HG03571 (cell line): Measurements from ENCODE around the gene EIF5B.

Experiments
- ATAC-seq: cut with Tn5 transposase; IDR thresholded peaks from one replicate; pipeline ENCODE4 v1.9.1; 2021; ENCODE audit not compliant: unreplicated experiment

The EIF5B gene

DNA sequence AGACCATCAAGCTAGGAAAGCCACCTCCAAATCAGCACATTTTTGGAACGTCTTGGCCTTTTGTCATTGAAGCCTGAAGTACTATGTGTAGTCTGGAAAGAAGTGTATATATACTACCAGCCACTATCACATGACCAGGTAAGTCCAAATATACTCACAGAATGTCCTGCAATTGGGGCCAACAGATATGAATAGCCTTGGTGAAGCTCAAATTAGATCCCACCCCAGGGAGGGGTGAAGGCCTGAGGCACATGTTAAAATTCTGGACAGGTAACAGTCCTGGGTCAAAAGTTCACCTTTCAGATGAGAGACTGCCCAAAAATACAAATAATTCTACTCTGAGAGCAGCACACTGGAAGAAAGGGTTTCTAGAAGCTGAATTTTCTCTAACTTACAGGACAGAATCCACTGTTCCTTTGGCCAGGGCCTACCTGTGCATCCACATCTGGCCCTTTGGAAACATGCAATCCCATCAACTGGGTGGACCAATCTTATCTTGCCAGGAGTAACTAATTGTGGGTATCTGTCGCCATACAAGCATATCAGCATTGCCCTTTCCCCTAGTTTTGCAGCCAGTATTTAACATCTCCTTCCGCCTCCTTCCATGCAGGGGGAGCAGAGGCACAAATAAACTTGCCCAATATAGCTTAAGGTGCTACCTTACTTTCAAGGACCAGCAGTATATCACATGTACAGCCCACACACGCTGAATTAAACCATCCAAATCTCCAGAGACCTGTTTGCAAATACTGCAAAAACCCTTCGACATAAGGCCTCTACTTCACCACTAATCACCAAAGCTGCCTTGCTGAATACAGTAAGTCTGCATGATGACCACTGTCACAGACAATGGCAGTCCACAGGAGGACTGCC is 67.8 kb downstream of the EIF5B start:
- no peak for ATAC-seq

DNA sequence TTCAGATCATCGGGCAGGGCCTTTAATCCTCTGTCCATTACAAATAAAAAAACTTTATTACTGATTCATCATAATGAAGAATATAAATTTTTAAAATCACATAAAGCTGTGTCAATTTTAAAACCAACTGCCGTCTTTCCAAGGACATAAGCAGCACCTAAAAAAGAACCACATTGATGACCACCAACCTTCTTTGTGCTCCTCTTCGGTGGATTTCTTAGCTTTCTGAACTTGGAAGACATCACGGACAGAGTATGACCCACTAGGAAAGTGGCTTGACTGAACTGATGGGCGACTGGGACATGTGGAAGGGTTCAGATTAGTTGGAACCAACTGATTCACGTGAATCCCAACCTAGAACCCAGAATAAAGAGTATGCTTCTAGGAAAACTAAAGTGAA is 68.9 kb downstream of the EIF5B start:
- ATAC-seq, result no peak

- no peak for ATAC-seq
Measured at GRCh38 chr2:99410276-99410675, 73.1 kb downstream of the EIF5B start.

GRCh38 chr2:99414566-99414965 is 77.4 kb downstream of the EIF5B start:
- no peak for ATAC-seq

DNA sequence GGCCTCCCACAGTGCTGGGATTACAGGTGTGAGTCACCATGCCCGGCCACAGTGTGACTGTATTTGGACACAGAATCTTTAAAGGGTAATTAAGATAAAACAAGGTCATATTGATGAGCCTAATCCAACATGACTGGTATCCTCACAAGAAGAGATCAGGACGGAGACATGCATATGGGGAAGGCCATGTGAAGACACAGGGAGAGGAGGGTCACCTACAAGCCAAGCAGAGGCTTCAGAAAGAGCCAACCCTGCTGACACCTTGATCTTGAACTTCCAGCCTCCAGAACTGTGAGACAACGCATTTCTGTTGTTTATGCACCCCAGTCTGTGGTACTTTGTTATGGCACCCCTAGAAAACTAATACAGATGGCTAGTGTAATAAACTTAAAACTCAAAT is 80.2 kb downstream of the EIF5B start:
- no peak for ATAC-seq

DNA sequence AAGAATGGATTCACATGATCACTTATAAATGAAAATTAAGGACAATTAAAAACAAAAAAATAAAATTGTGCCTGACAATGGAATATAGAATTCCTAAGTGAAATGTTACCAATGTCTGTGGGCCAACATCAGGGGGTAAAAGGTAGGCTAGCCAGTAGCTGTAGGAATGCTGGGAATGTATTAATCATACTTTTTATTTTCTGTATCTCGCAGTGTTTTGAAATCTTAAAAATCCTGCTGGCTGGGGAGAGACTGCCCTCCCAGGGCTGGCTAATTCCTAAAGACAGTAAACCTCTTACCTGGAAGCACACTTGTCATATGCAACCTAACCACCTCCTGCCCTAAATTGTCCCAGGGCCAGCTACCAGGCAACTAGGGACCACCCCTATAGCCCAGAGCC is 82.8 kb downstream of the EIF5B start:
- ATAC-seq, result no peak

GRCh38 chr2:99420751-99421299 is 83.6 kb downstream of the EIF5B start:
- no peak for ATAC-seq

DNA sequence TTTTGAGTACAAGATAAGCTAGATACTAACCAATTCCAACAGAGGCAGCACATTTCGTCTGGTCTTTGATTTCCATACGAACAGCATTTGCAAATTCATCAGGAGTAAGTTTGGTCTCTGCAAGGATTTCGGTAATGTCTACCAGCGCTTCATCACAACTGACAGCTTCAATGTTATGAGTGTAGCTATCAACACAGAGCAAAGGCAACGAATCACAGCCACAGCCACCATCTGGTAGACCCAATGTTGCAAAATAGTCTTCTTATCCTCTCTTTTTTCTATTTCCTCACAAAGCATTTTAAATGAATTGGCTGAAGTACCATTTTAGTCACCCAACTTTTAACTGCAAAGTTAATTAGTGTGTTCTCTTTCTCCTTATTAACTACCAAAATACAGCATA is 84.3 kb downstream of the EIF5B start:
- no peak for ATAC-seq

- no peak for ATAC-seq
Measured at GRCh38 chr2:99422599-99422998, 85.4 kb downstream of the EIF5B start.

GRCh38 chr2:99424371-99424770 is 87.2 kb downstream of the EIF5B start:
- no peak for ATAC-seq

- ATAC-seq, result no peak
Measured at GRCh38 chr2:99425022-99425421, 87.8 kb downstream of the EIF5B start.

GRCh38 chr2:99430614-99431291 is 93.6 kb downstream of the EIF5B start:
- ATAC-seq, result no peak

GRCh38 chr2:99431587-99432275 is 94.5 kb downstream of the EIF5B start:
- no peak for ATAC-seq

GRCh38 chr2:99433340-99433739 is 96.2 kb downstream of the EIF5B start:
- ATAC-seq, result no peak

GRCh38 chr2:99436874-99437273 is 99.7 kb downstream of the EIF5B start:
- no peak for ATAC-seq

DNA sequence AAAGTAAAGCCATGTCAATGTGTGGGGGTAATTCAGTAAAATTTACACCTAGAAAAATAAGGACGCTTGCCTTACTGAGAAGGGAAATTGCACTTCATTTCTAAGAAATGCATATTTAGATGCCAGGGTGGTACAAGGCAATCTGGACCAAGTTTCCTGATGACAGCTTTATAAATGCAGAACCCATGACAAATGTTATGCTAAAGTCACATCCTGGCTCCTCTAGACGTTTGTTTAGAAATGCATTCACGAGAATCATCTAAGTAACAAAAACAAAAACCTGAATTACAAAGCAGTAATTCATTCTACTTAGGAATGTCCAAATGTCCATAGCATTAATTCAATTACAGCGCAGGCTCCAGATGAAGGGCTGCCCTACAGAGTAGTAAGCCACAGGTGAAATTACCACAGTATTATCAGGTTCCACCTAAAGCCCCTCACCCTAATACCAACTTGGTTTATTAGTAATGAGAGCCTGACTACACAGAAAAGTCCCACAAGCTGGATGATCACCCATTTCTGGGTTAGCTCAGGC is 102.8 kb downstream of the EIF5B start:
- ATAC-seq, result no peak

GRCh38 chr2:99442837-99443236 is 105.6 kb downstream of the EIF5B start:
- no peak for ATAC-seq

GRCh38 chr2:99444222-99444621 is 107.0 kb downstream of the EIF5B start:
- ATAC-seq, result no peak

GRCh38 chr2:99445065-99445464 is 107.9 kb downstream of the EIF5B start:
- ATAC-seq, result no peak

GRCh38 chr2:99448556-99448955 is 111.4 kb downstream of the EIF5B start:
- no peak for ATAC-seq

DNA sequence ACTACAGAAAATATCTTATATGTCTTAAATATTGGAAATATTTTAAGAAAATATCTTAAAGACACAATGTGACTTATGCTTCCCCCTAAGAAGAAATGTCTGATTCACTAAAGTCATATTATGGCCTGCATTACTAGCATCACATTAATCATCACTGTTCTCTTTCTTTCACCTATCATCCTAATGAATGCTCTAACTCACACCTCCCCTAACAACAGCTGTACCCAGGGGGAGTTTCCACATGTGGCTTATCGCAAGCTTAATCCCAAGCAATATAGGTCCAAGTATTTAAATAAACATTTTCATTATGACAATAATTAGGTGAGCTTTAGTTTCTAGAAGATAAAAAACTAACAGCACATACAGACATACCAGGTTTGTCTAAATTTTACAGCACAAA is 113.0 kb downstream of the EIF5B start:
- no peak for ATAC-seq
